Upper lobe of left lung (tissue), 6 donors: Measurements from ENCODE around the gene DCLRE1C. TPM values are rescaled to one million over a fixed set of nuclear protein-coding genes. Genes with fewer than 3 reads are reported as not detected.

Experiments
- ATAC-seq, 2 donors: fragments of 200-7000 bp; cut with Tn5 transposase; one replicate each; pipeline ENCODE4 v1.9.1; 2022; ENCODE audit warnings: mild to moderate bottlenecking in 2 of 2, moderate library complexity in 2 of 2; ENCODE audit not compliant: low FRiP score in 2 of 2
- DNase-seq, 2 donors: peaks; one replicate each; pipeline ENCODE4 v3.0.0-alpha.2; 2019 to 2020
- H3K27ac ChIP-seq, 4 donors: fragments of 200-600 bp; sonication (generic); one replicate each; pipeline ENCODE4 v1.5.1; 2016 to 2019
- H3K27me3 ChIP-seq, 4 donors: fragments of 200-600 bp; sonication (generic); one replicate each; pipeline ENCODE4 v1.5.1; 2017 to 2019
- H3K36me3 ChIP-seq, 4 donors: fragments of 200-600 bp; sonication (generic); one replicate each; pipeline ENCODE4 v1.5.1; 2016 to 2019
- H3K4me1 ChIP-seq, 4 donors: fragments of 200-600 bp; sonication (generic); one replicate each; pipeline ENCODE4 v1.5.1; 2018 to 2019
- H3K4me3 ChIP-seq, 4 donors: fragments of 200-600 bp; sonication (generic); one replicate each; pipeline ENCODE4 v1.5.1; 2017 to 2019; ENCODE audit warnings: mild to moderate bottlenecking in 2 of 4, moderate library complexity in 1 of 4
- H3K9me3 ChIP-seq, 4 donors: fragments of 200-600 bp; sonication (generic); one replicate each; pipeline ENCODE4 v1.5.1; 2018 to 2019
- CTCF ChIP-seq, 6 experiments: fragments of 450-650 bp in 4 of 6; fragments of 200-600 bp in 2 of 6; sonication (generic) in 2 of 6; IDR thresholded peaks; one replicate each; pipeline ENCODE4 v1.5.1; 2016 to 2019; ENCODE audit warnings: antibody characterized with exemption in 6 of 6
- EP300 ChIP-seq, 4 donors: sonication (generic); formaldehyde crosslinking; IDR thresholded peaks; one replicate each; pipeline ENCODE4 v1.5.1; 2017; ENCODE audit warnings: antibody characterized with exemption in 4 of 4, control low read depth in 2 of 4
- POLR2A ChIP-seq, 4 donors: fragments of 450-650 bp; IDR thresholded peaks; one replicate each; pipeline ENCODE4 v1.5.1; 2016 to 2017; ENCODE audit warnings: antibody characterized with exemption in 4 of 4, mild to moderate bottlenecking in 2 of 4
- POLR2AphosphoS5 ChIP-seq, 2 donors: sonication (generic); formaldehyde crosslinking; IDR thresholded peaks; one replicate each; pipeline ENCODE4 v1.5.1; 2017; ENCODE audit warnings: antibody characterized with exemption in 2 of 2
- WGBS, 2 donors: methylation state at CpG; one replicate each; pipeline ENCODE4 v1.1.5; 2017 to 2018; 5-methylcytosine and 5-hydroxymethylcytosine counted together
- total RNA-seq, 6 donors: library from RNA; depleted of rRNA in 4 of 6; stranded (reverse); fragments of >200 nt in 4 of 6; gene quantifications; one replicate each; pipeline versions ENCODE4 v1.1.0 to v1.2.1, GENCODE V29; 2016 to 2021
- donor health status: DM: no; HTN: no; CAD: no; lungs with moderate emphysema.
- donor health status: DM: no; HTN: yes; CAD: no; lungs with severe emphysema.

DCLRE1C gene
- total RNA-seq, 6 donors from 2014 or later, result 8.8 to 19.9 (median 10.9) TPM

GRCh38 chr10:14860791-14861190, 93.1 kb downstream of the DCLRE1C start:
- H3K36me3 ChIP-seq, result peaks cover 0 to 35% (median 11%) of the 10 kb centered on the region in 4 donors
- no peak for ATAC-seq

GRCh38 chr10:14859775-14860174, 94.1 kb downstream of the DCLRE1C start:
- Histone ChIP-seq H3K9me3 (no peaks in the 10 kb centered on the region), H3K27me3 (no peaks in the 10 kb centered on the region), H3K4me1 (no peaks in the 10 kb centered on the region), H3K4me3 (no peak overlapping the region), H3K36me3 (peaks cover 0 to 44% (median 11%) of the 10 kb centered on the region in 4 donors), H3K27ac (no peak overlapping the region)
- no peak for DNase-seq
- ATAC-seq, result no peak
- TF ChIP-seq EP300 (IDR thresholded peaks at IDR 0.05) (no peak), CTCF (IDR thresholded peaks at IDR 0.05) (no peak)

More at GRCh38 chr10:14860791-14861190, 93.1 kb downstream of the DCLRE1C start:
- Histone ChIP-seq H3K4me3 (no peak overlapping the region), H3K27ac (no peak overlapping the region), H3K9me3 (no peaks in the 10 kb centered on the region), H3K4me1 (no peaks in the 10 kb centered on the region), H3K27me3 (no peaks in the 10 kb centered on the region)
- no peak for DNase-seq
- WGBS, 2 donors, result 78 to 100% methylated on average over 1 of the region's 1 CpG
- no peak for TF ChIP-seq POLR2AphosphoS5 (IDR thresholded peaks at IDR 0.05)
- no peak for TF ChIP-seq POLR2A (IDR thresholded peaks at IDR 0.05)
- no peak for TF ChIP-seq EP300 (IDR thresholded peaks at IDR 0.05)

- 90 to 93% methylated on average over 5 of the region's 5 CpGs for WGBS, 2 donors
- no peaks in the 10 kb centered on the region for H3K4me1 ChIP-seq
Measured at GRCh38 chr10:14859043-14859442, 94.9 kb downstream of the DCLRE1C start.

GRCh38 chr10:14858338-14858960, 95.4 kb downstream of the DCLRE1C start:
- 86 to 97% methylated on average over 6 of the region's 6 CpGs for WGBS, 2 donors
- Histone ChIP-seq H3K9me3 (no peaks in the 10 kb centered on the region), H3K36me3 (peaks cover 0 to 52% (median 14%) of the 10 kb centered on the region in 4 donors), H3K4me1 (no peaks in the 10 kb centered on the region), H3K27me3 (no peaks in the 10 kb centered on the region), H3K4me3 (no peak overlapping the region), H3K27ac (no peak overlapping the region)
- DNase-seq (no peak), ATAC-seq (no peak)
- no peak for TF ChIP-seq CTCF (IDR thresholded peaks at IDR 0.05)
- no peak for TF ChIP-seq EP300 (IDR thresholded peaks at IDR 0.05)

More at GRCh38 chr10:14859043-14859442, 94.9 kb downstream of the DCLRE1C start:
- DNase-seq (no peak), ATAC-seq (no peak)
- no peak overlapping the region for H3K4me3 ChIP-seq
- H3K27me3 ChIP-seq, result no peaks in the 10 kb centered on the region
- no peaks in the 10 kb centered on the region for H3K9me3 ChIP-seq
- H3K36me3 ChIP-seq, result peaks cover 0 to 52% (median 14%) of the 10 kb centered on the region in 4 donors
- TF ChIP-seq POLR2AphosphoS5 (IDR thresholded peaks at IDR 0.05) (no peak), POLR2A (IDR thresholded peaks at IDR 0.05) (no peak), EP300 (IDR thresholded peaks at IDR 0.05) (no peak), CTCF (IDR thresholded peaks at IDR 0.05) (no peak)
- H3K27ac ChIP-seq, result no peak overlapping the region

- Histone ChIP-seq H3K9me3 (no peaks in the 10 kb centered on the region), H3K4me1 (no peaks in the 10 kb centered on the region), H3K27me3 (no peaks in the 10 kb centered on the region), H3K4me3 (no peak overlapping the region), H3K36me3 (peaks cover 0 to 58% (median 8%) of the 10 kb centered on the region in 4 donors), H3K27ac (no peak overlapping the region)
- no peak for TF ChIP-seq CTCF (IDR thresholded peaks at IDR 0.05)
- TF ChIP-seq EP300 (IDR thresholded peaks at IDR 0.05), result no peak
- TF ChIP-seq POLR2AphosphoS5 (IDR thresholded peaks at IDR 0.05), result no peak
- no peak for TF ChIP-seq POLR2A (IDR thresholded peaks at IDR 0.05)
- ATAC-seq (no peak), DNase-seq (no peak)
- WGBS, 2 donors, result 92% methylated on average over 1 of the region's 1 CpG
Measured at GRCh38 chr10:14855453-14855852, 98.4 kb downstream of the DCLRE1C start.
